ENCODE results near the gene RAB40A. TPM values are rescaled to one million over a fixed set of nuclear protein-coding genes. Genes with fewer than 3 reads are reported as not detected.

The RAB40A gene
- total RNA-seq, 1 experiment from 2014 or later, result 0.17 TPM

DNA sequence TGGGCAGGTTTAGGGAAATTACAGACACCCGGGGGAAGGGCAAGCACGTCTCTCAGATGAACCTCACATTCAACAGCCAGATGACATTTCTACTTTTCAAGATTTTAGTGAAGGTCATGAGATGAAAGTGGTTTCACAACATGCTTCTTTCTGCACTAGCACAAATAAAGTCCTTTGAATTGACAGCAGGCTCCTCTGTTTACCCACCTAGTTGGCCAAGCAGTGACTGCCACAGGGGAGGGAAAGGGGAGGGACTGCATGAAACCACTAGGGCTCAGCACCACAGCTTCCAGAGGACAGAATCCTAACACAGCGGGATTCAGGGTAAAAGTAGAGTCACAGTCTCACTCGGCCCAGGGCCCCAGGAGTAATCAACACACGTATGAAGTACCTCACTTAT, 6.2 kb downstream of the RAB40A start:
- ChIA-PET POLR2A (no interaction called here), CTCF (no interaction called here)
- Mint-ChIP-seq H3K4me1 (0 out of 2 replicates have a peak, but pooled peaks cover 3% of the 10 kb centered on the region), H3K27ac (no peak overlapping the region), H3K36me3 (no peaks in the 10 kb centered on the region), H3K9me3 (no peaks in the 10 kb centered on the region), H3K27me3 (ENCODE audit: low read depth) (peaks cover 4% of the 10 kb centered on the region; the same call in 1 of the 2 replicates), H3K4me3 (no peak overlapping the region)
- peak; percentile 73 for ATAC-seq
- TF ChIP-seq SMAD4 (CRISPR knock-in tag; IDR thresholded peaks at IDR 0.05) (no peak), HMGXB4 (CRISPR knock-in tag; IDR thresholded peaks at IDR 0.05) (no peak), ZSCAN18 (CRISPR knock-in tag; IDR thresholded peaks at IDR 0.05) (no peak), NFE2L1 (CRISPR knock-in tag; IDR thresholded peaks at IDR 0.05) (no peak), RORB (CRISPR knock-in tag; IDR thresholded peaks at IDR 0.05) (no peak), NR1H2 (CRISPR knock-in tag; IDR thresholded peaks at IDR 0.05) (no peak), FOXP1 (CRISPR knock-in tag; IDR thresholded peaks at IDR 0.05; ENCODE audit: borderline replicate concordance) (no peak), MXD4 (CRISPR knock-in tag; IDR thresholded peaks at IDR 0.05; ENCODE audit: borderline replicate concordance) (no peak), PREB (CRISPR knock-in tag; IDR thresholded peaks at IDR 0.05; ENCODE audit: borderline replicate concordance) (no peak), NR3C1 (CRISPR knock-in tag; conservative IDR thresholded peaks at IDR 0.05; ENCODE audit: low read depth) (no peak), OVOL2 (CRISPR knock-in tag; IDR thresholded peaks at IDR 0.05; ENCODE audit: borderline replicate concordance) (no peak)
- TF ChIP-seq, protein P1, sequence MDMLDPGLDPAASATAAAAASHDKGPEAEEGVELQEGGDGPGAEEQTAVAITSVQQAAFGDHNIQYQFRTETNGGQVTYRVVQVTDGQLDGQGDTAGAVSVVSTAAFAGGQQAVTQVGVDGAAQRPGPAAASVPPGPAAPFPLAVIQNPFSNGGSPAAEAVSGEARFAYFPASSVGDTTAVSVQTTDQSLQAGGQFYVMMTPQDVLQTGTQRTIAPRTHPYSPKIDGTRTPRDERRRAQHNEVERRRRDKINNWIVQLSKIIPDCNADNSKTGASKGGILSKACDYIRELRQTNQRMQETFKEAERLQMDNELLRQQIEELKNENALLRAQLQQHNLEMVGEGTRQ (CRISPR knock-in tag; IDR thresholded peaks at IDR 0.05), result no peak
- TF ChIP-seq, protein P2, sequence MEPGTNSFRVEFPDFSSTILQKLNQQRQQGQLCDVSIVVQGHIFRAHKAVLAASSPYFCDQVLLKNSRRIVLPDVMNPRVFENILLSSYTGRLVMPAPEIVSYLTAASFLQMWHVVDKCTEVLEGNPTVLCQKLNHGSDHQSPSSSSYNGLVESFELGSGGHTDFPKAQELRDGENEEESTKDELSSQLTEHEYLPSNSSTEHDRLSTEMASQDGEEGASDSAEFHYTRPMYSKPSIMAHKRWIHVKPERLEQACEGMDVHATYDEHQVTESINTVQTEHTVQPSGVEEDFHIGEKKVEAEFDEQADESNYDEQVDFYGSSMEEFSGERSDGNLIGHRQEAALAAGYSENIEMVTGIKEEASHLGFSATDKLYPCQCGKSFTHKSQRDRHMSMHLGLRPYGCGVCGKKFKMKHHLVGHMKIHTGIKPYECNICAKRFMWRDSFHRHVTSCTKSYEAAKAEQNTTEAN (CRISPR knock-in tag; IDR thresholded peaks at IDR 0.05), result no peak
- TF ChIP-seq, protein P3, sequence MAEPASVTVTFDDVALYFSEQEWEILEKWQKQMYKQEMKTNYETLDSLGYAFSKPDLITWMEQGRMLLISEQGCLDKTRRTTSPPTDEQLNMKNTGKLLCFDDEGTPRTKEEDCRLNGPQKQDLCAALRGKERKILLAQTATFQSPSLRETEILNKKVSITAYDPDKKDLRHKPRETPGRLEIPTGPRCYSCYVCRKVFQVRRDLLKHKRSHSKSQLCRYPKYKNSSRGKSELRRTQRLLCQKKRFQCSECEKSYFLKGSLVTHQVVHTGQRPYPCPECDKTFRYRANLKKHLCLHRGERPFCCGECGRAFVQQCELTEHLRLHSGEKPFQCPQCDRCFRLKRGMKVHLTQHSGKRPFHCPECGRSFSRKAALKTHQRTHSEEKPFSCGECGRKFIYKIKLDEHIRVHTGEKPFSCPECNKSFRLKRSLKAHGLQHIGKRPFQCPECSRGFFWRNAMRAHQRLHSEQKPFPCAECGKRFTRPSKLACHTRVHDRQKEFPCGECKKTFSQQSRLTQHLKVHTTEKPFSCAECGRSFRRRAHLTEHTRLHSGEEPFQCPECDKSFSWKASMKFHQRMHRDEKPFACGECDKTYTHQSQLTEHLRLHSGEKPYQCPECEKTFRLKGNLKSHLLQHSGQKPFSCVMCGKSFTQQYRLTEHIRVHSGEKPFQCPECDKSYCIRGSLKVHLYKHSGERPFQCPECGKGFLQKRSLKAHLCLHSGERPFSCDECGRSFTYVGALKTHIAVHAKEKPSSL (CRISPR knock-in tag; conservative IDR thresholded peaks at IDR 0.05), result no peak
- TF ChIP-seq, protein P4, sequence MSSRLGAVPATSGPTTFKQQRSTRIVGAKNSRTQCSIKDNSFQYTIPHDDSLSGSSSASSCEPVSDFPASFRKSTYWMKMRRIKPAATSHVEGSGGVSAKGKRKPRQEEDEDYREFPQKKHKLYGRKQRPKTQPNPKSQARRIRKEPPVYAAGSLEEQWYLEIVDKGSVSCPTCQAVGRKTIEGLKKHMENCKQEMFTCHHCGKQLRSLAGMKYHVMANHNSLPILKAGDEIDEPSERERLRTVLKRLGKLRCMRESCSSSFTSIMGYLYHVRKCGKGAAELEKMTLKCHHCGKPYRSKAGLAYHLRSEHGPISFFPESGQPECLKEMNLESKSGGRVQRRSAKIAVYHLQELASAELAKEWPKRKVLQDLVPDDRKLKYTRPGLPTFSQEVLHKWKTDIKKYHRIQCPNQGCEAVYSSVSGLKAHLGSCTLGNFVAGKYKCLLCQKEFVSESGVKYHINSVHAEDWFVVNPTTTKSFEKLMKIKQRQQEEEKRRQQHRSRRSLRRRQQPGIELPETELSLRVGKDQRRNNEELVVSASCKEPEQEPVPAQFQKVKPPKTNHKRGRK (CRISPR knock-in tag; IDR thresholded peaks at IDR 0.05; ENCODE audit: borderline replicate concordance), result no peak
- TF ChIP-seq, protein P5, sequence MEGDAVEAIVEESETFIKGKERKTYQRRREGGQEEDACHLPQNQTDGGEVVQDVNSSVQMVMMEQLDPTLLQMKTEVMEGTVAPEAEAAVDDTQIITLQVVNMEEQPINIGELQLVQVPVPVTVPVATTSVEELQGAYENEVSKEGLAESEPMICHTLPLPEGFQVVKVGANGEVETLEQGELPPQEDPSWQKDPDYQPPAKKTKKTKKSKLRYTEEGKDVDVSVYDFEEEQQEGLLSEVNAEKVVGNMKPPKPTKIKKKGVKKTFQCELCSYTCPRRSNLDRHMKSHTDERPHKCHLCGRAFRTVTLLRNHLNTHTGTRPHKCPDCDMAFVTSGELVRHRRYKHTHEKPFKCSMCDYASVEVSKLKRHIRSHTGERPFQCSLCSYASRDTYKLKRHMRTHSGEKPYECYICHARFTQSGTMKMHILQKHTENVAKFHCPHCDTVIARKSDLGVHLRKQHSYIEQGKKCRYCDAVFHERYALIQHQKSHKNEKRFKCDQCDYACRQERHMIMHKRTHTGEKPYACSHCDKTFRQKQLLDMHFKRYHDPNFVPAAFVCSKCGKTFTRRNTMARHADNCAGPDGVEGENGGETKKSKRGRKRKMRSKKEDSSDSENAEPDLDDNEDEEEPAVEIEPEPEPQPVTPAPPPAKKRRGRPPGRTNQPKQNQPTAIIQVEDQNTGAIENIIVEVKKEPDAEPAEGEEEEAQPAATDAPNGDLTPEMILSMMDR (IDR thresholded peaks at IDR 0.05), result no peak
- TF ChIP-seq, protein P6, sequence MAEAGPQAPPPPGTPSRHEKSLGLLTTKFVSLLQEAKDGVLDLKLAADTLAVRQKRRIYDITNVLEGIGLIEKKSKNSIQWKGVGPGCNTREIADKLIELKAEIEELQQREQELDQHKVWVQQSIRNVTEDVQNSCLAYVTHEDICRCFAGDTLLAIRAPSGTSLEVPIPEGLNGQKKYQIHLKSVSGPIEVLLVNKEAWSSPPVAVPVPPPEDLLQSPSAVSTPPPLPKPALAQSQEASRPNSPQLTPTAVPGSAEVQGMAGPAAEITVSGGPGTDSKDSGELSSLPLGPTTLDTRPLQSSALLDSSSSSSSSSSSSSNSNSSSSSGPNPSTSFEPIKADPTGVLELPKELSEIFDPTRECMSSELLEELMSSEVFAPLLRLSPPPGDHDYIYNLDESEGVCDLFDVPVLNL (CRISPR knock-in tag; IDR thresholded peaks at IDR 0.05; ENCODE audit: borderline replicate concordance, low read depth), result no peak
- DNase-seq (ENCODE audit: low spot score), result no peak

All from WTC11 (cell line).